CD14-positive monocyte (primary cell): ENCODE measurements around the gene MYO1H. TPM values are rescaled to one million over a fixed set of nuclear protein-coding genes. Genes with fewer than 3 reads are reported as not detected.
A peak's percentile ranks its signal among the peaks of the same experiment; 100 is the strongest.
"Not testable (repeated sequence)": the region's sequence is repeated elsewhere in the genome, so short reads cannot be mapped to it uniquely, and the experiment has no call there.

Source experiments
- DNase-seq, 3 donors: peaks; one replicate each; pipeline ENCODE4 v3.0.0-alpha.2; 2011 to 2022
- H2AFZ ChIP-seq: 2 replicates; pipeline ENCODE4 v1.6.0; 2012; ENCODE audit warnings: mild to moderate bottlenecking, low read depth, low read length, inconsistent platforms; ENCODE audit not compliant: insufficient read depth, poor library complexity, severe bottlenecking
- H3K27ac ChIP-seq, 2 donors: 1 replicate in 1 of 2; 2 replicates in 1 of 2; pipeline ENCODE4 v1.5.1; 2012 to 2013; ENCODE audit warnings: low read length in 2 of 2, control low read depth in 1 of 2, inconsistent platforms in 1 of 2, low read depth in 1 of 2, mild to moderate bottlenecking in 1 of 2
- H3K27me3 ChIP-seq, 2 donors: one replicate each; pipeline versions ENCODE4 v1.6.0 to v1.6.1; 2011 to 2013; ENCODE audit warnings: low read length in 2 of 2; ENCODE audit not compliant: control insufficient read depth in 2 of 2, insufficient read depth in 2 of 2
- H3K36me3 ChIP-seq, 2 donors: replicated peaks in 1 of 2; 1 replicate in 1 of 2; 2 replicates in 1 of 2; pipeline versions ENCODE4 v1.5.1 to v1.6.1; 2012 to 2013; ENCODE audit warnings: low read length in 2 of 2, control low read depth in 1 of 2, inconsistent platforms in 1 of 2, mild to moderate bottlenecking in 1 of 2; ENCODE audit not compliant: insufficient read depth in 2 of 2, control insufficient read depth in 1 of 2
- H3K4me1 ChIP-seq, 2 donors: 1 replicate in 1 of 2; 2 replicates in 1 of 2; pipeline versions ENCODE4 v1.5.1 to v1.6.1; 2012 to 2013; ENCODE audit warnings: low read length in 2 of 2, control low read depth in 1 of 2, inconsistent platforms in 1 of 2, mild to moderate bottlenecking in 1 of 2, moderate library complexity in 1 of 2; ENCODE audit not compliant: insufficient read depth in 2 of 2, control insufficient read depth in 1 of 2
- H3K4me2 ChIP-seq: replicated peaks from 2 replicates; pipeline ENCODE3; 2012; ENCODE audit warnings: low read length, moderate library complexity, mild to moderate bottlenecking; ENCODE audit not compliant: poor library complexity, severe bottlenecking; ENCODE audit errors: extremely low read depth
- H3K4me3 ChIP-seq, 3 experiments: fragments of 200-600 bp in 1 of 3; sonication (generic) in 1 of 3; replicated peaks in 1 of 3; 1 replicate in 2 of 3; 2 replicates in 1 of 3; pipeline ENCODE4 v1.5.1; 2011 to 2013; ENCODE audit warnings: low read length in 3 of 3, mild to moderate bottlenecking in 3 of 3, control low read depth in 2 of 3, low read depth in 2 of 3, inconsistent platforms in 1 of 3, moderate library complexity in 1 of 3
- H3K79me2 ChIP-seq: 2 replicates; pipeline ENCODE4 v1.6.0; 2012; ENCODE audit warnings: mild to moderate bottlenecking, control low read depth, inconsistent platforms, low read length, moderate library complexity; ENCODE audit not compliant: insufficient read depth
- H3K9ac ChIP-seq: 2 replicates; pipeline ENCODE4 v1.6.0; 2017; ENCODE audit warnings: low read length, mild to moderate bottlenecking; ENCODE audit not compliant: insufficient read depth, poor library complexity, severe bottlenecking
- H3K9me3 ChIP-seq, 2 donors: replicated peaks in 1 of 2; 1 replicate in 1 of 2; 2 replicates in 1 of 2; pipeline versions ENCODE4 v1.5.1 to v1.6.1; 2012 to 2013; ENCODE audit warnings: low read length in 2 of 2, control low read depth in 1 of 2; ENCODE audit not compliant: control insufficient read depth in 1 of 2, insufficient read depth in 1 of 2
- H4K20me1 ChIP-seq: 2 replicates; pipeline ENCODE4 v1.6.0; 2012; ENCODE audit warnings: mild to moderate bottlenecking, low read length, control low read depth, moderate library complexity; ENCODE audit not compliant: insufficient read depth
- H3K27ac Mint-ChIP-seq, 7 donors: one replicate each; pipeline ENCODE4 v1.8.0; 2020; ENCODE audit warnings: mild to moderate bottlenecking in 7 of 7, mixed read lengths in 7 of 7, moderate library complexity in 6 of 7, inconsistent platforms in 2 of 7
- H3K27me3 Mint-ChIP-seq, 3 donors: one replicate each; pipeline ENCODE4 v1.8.0; 2021 to 2022; ENCODE audit warnings: low read depth in 3 of 3, mild to moderate bottlenecking in 3 of 3, mixed read lengths in 3 of 3, moderate library complexity in 3 of 3, inconsistent platforms in 1 of 3
- H3K36me3 Mint-ChIP-seq, 2 donors: one replicate each; pipeline ENCODE4 v1.8.0; 2020; ENCODE audit warnings: mixed read lengths in 2 of 2, inconsistent platforms in 1 of 2, mild to moderate bottlenecking in 1 of 2
- H3K4me1 Mint-ChIP-seq: one replicate; pipeline ENCODE4 v1.8.0; 2020; ENCODE audit warnings: mild to moderate bottlenecking, mixed read lengths
- H3K4me3 Mint-ChIP-seq, 2 donors: one replicate each; pipeline ENCODE4 v1.8.0; 2020; ENCODE audit warnings: mild to moderate bottlenecking in 2 of 2, mixed read lengths in 2 of 2, moderate library complexity in 1 of 2
- H3K9me3 Mint-ChIP-seq, 7 donors: one replicate each; pipeline ENCODE4 v1.8.0; 2020 to 2022; ENCODE audit warnings: mixed read lengths in 7 of 7, mild to moderate bottlenecking in 6 of 7, moderate library complexity in 6 of 7, inconsistent platforms in 2 of 7
- WGBS: methylation state at CpG from one replicate; pipeline ENCODE4 v1.1.5; 2013; ENCODE audit warnings: missing lambda C conversion rate; ENCODE audit not compliant: insufficient coverage; 5-methylcytosine and 5-hydroxymethylcytosine counted together
- intact Hi-C, 2 donors: fragments of 100-400 bp; cut with micrococcal nuclease; formaldehyde crosslinking; loops; one replicate each; pipeline versions ENCODE4 v1.15.0 to v1.15.1; 2023
- polyA plus RNA-seq, 3 donors: library from polyadenylated mRNA; depleted of rRNA in 1 of 3; unstranded in 2 of 3; stranded (reverse) in 1 of 3; fragments of 300-500 nt in 2 of 3; fragments of >200 nt in 1 of 3; fragmentation: Illumina TruSeq in 2 of 3; gene quantifications; 1 replicate in 2 of 3; 2 replicates in 1 of 3; pipeline ENCODE4 v1.2.3, GENCODE V29; 2012 to 2021
- TF ChIP-seq, protein P1 (sequence below): fragments of 200-600 bp; IDR thresholded peaks from one replicate; pipeline ENCODE4 v1.8.0; 2022; ENCODE audit warnings: antibody characterized with exemption, mild to moderate bottlenecking

The MYO1H gene
- polyA plus RNA-seq, 3 donors = not detected

- H3K9ac ChIP-seq = no peak overlapping the region
- no peak overlapping the region for H3K4me2 ChIP-seq
- peaks cover 18 to 42% of the 10 kb centered on the region in 2 donors for H3K36me3 ChIP-seq
- peaks cover 51% of the 10 kb centered on the region for H4K20me1 ChIP-seq
- Mint-ChIP-seq H3K27ac (no peak overlapping the region), H3K27me3 (peaks cover 0 to 2% (median 0%) of the 10 kb centered on the region in 3 donors), H3K9me3 (no peaks in the 10 kb centered on the region), H3K4me1 (peaks cover 26% of the 10 kb centered on the region), H3K4me3 (no peak overlapping the region), H3K36me3 (peaks cover 20 to 31% of the 10 kb centered on the region in 2 donors)
- no peaks in the 10 kb centered on the region for H3K9me3 ChIP-seq
- TF ChIP-seq, protein P1, sequence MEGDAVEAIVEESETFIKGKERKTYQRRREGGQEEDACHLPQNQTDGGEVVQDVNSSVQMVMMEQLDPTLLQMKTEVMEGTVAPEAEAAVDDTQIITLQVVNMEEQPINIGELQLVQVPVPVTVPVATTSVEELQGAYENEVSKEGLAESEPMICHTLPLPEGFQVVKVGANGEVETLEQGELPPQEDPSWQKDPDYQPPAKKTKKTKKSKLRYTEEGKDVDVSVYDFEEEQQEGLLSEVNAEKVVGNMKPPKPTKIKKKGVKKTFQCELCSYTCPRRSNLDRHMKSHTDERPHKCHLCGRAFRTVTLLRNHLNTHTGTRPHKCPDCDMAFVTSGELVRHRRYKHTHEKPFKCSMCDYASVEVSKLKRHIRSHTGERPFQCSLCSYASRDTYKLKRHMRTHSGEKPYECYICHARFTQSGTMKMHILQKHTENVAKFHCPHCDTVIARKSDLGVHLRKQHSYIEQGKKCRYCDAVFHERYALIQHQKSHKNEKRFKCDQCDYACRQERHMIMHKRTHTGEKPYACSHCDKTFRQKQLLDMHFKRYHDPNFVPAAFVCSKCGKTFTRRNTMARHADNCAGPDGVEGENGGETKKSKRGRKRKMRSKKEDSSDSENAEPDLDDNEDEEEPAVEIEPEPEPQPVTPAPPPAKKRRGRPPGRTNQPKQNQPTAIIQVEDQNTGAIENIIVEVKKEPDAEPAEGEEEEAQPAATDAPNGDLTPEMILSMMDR = no peak
- intact Hi-C loops = no loop called here
- WGBS = no CpG with 5 or more reads among the region's 3 CpGs
- no peak overlapping the region for H3K27ac ChIP-seq
- H3K4me3 ChIP-seq = no peak overlapping the region
- H3K27me3 ChIP-seq = no peaks in the 10 kb centered on the region
- peaks cover 19 to 24% of the 10 kb centered on the region in 2 donors for H3K4me1 ChIP-seq
- H3K79me2 ChIP-seq = peaks cover 83% of the 10 kb centered on the region
- no peak for DNase-seq
- H2AFZ ChIP-seq = no peak overlapping the region
These were observed 125.3 kb downstream of the MYO1H start for GRCh38 chr12:109473006-109473405.

DNA sequence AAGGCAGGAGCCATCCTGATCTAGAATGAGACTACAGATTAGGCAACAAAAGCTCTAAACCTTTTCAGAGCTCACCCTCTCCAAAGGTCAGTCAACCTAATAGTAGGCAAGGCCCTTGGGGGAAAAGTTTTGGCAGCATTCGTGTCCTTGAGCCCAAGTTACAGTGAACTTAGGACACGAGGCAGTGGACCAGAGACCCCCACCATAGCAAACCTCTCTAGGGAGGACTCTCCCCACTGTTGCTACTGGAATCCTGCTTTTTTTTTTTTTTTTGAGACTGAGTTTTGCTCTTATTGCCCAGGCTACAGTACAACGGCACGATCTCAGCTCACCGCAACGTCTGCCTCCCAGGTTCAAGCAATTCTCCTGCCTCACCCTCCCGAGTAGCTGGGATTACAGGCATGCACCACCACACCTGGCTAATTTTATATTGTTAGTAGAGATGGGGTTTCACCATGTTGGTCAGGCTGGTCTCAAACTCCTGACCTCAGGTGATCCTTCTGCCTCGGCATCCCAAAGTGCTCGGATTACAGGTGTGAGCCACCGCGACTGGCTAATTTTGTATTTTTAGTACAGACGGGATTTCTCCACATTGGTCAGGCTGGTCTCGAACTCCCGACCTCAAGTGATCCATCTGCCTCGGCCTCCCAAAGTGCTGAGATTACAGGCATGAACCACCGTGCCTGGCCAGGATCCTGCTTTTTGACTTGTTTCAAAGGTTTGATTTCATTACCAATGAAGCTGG lies 126.0 kb downstream of the MYO1H start:
- 99% methylated on average over 8 of the region's 16 CpGs for WGBS

More for the DNA sequence above, 126.0 kb downstream of the MYO1H start:
- Mint-ChIP-seq H3K36me3 (peaks cover 13 to 26% of the 10 kb centered on the region in 2 donors), H3K27ac (peak overlapping the region in 2 of 7 donors; percentile 23 to 30), H3K4me1 (peaks cover 26% of the 10 kb centered on the region)
- H3K27me3 Mint-ChIP-seq, H3K9me3 Mint-ChIP-seq, H3K4me2 ChIP-seq, H3K9ac ChIP-seq, H3K9me3 ChIP-seq, DNase-seq, intact Hi-C loops, H2AFZ ChIP-seq, H3K27me3 ChIP-seq, H3K4me3 Mint-ChIP-seq, H3K4me3 ChIP-seq, H3K27ac ChIP-seq: not testable (repeated sequence)
- H3K4me1 ChIP-seq = peaks cover 20 to 25% of the 10 kb centered on the region in 2 donors
- peaks cover 15 to 35% of the 10 kb centered on the region in 2 donors for H3K36me3 ChIP-seq
- H4K20me1 ChIP-seq = peaks cover 46% of the 10 kb centered on the region
- peaks cover 90% of the 10 kb centered on the region for H3K79me2 ChIP-seq
